Measurements from ENCODE around the gene VPS18. TPM values are rescaled to one million over a fixed set of nuclear protein-coding genes. Genes with fewer than 3 reads are reported as not detected.
A peak's percentile ranks its signal among the peaks of the same experiment; 100 is the strongest.

VPS18 gene
- total RNA-seq, 1 donor from 2014 or later: 36.7 TPM

GRCh38 chr15:40940296-40940801 is 46.1 kb downstream of the VPS18 start:
- DNase-seq (ENCODE audit: extremely low spot score, unreplicated experiment): no peak
- TF ChIP-seq, protein P1, sequence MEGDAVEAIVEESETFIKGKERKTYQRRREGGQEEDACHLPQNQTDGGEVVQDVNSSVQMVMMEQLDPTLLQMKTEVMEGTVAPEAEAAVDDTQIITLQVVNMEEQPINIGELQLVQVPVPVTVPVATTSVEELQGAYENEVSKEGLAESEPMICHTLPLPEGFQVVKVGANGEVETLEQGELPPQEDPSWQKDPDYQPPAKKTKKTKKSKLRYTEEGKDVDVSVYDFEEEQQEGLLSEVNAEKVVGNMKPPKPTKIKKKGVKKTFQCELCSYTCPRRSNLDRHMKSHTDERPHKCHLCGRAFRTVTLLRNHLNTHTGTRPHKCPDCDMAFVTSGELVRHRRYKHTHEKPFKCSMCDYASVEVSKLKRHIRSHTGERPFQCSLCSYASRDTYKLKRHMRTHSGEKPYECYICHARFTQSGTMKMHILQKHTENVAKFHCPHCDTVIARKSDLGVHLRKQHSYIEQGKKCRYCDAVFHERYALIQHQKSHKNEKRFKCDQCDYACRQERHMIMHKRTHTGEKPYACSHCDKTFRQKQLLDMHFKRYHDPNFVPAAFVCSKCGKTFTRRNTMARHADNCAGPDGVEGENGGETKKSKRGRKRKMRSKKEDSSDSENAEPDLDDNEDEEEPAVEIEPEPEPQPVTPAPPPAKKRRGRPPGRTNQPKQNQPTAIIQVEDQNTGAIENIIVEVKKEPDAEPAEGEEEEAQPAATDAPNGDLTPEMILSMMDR (IDR thresholded peaks at IDR 0.05): no peak
- Mint-ChIP-seq H3K36me3 (ENCODE audit: unreplicated experiment) (no peaks in the 10 kb centered on the region), H3K4me1 (ENCODE audit: unreplicated experiment) (peaks cover 29% of the 10 kb centered on the region), H3K4me3 (ENCODE audit: unreplicated experiment) (peak overlapping the region; percentile 4), H3K27ac (ENCODE audit: unreplicated experiment) (peak overlapping the region; percentile 55), H3K9me3 (ENCODE audit: unreplicated experiment) (no peaks in the 10 kb centered on the region), H3K27me3 (ENCODE audit: unreplicated experiment) (no peaks in the 10 kb centered on the region)

GRCh38 chr15:40941068-40941527 is 46.8 kb downstream of the VPS18 start:
- H3K4me1 Mint-ChIP-seq (ENCODE audit: unreplicated experiment): peaks cover 29% of the 10 kb centered on the region
- no peak for DNase-seq (ENCODE audit: extremely low spot score, unreplicated experiment)
- H3K9me3 Mint-ChIP-seq (ENCODE audit: unreplicated experiment): no peaks in the 10 kb centered on the region
- H3K4me3 Mint-ChIP-seq (ENCODE audit: unreplicated experiment): peak overlapping the region; percentile 68
- H3K27me3 Mint-ChIP-seq (ENCODE audit: unreplicated experiment): peaks cover under 1% of the 10 kb centered on the region
- TF ChIP-seq, protein P1 (IDR thresholded peaks at IDR 0.05): no peak
- H3K36me3 Mint-ChIP-seq (ENCODE audit: unreplicated experiment): no peaks in the 10 kb centered on the region
- H3K27ac Mint-ChIP-seq (ENCODE audit: unreplicated experiment): peak overlapping the region; percentile 83

GRCh38 chr15:40941528-40942336 is 47.5 kb downstream of the VPS18 start:
- no peaks in the 10 kb centered on the region for H3K36me3 Mint-ChIP-seq (ENCODE audit: unreplicated experiment)

GRCh38 chr15:40942337-40942854 is 48.1 kb downstream of the VPS18 start:
- DNase-seq (ENCODE audit: extremely low spot score, unreplicated experiment): no peak
- H3K4me1 Mint-ChIP-seq (ENCODE audit: unreplicated experiment): peaks cover 24% of the 10 kb centered on the region
- peak overlapping the region; percentile 10 for H3K27ac Mint-ChIP-seq (ENCODE audit: unreplicated experiment)
- TF ChIP-seq, protein P1 (IDR thresholded peaks at IDR 0.05): no peak
- no peaks in the 10 kb centered on the region for H3K9me3 Mint-ChIP-seq (ENCODE audit: unreplicated experiment)
- H3K4me3 Mint-ChIP-seq (ENCODE audit: unreplicated experiment): peak overlapping the region; percentile 54
- H3K27me3 Mint-ChIP-seq (ENCODE audit: unreplicated experiment): peaks cover 2% of the 10 kb centered on the region
- H3K36me3 Mint-ChIP-seq (ENCODE audit: unreplicated experiment): no peaks in the 10 kb centered on the region

More at GRCh38 chr15:40941528-40942336, 47.5 kb downstream of the VPS18 start:
- peaks cover 29% of the 10 kb centered on the region for H3K4me1 Mint-ChIP-seq (ENCODE audit: unreplicated experiment)
- H3K27me3 Mint-ChIP-seq (ENCODE audit: unreplicated experiment): peaks cover 2% of the 10 kb centered on the region
- peak; percentile 92 for DNase-seq (ENCODE audit: extremely low spot score, unreplicated experiment)
- no peaks in the 10 kb centered on the region for H3K9me3 Mint-ChIP-seq (ENCODE audit: unreplicated experiment)
- H3K4me3 Mint-ChIP-seq (ENCODE audit: unreplicated experiment): peak overlapping the region; percentile 68
- H3K27ac Mint-ChIP-seq (ENCODE audit: unreplicated experiment): peak overlapping the region; percentile 83
- TF ChIP-seq, protein P1 (IDR thresholded peaks at IDR 0.05): peak; percentile 76

DNA sequence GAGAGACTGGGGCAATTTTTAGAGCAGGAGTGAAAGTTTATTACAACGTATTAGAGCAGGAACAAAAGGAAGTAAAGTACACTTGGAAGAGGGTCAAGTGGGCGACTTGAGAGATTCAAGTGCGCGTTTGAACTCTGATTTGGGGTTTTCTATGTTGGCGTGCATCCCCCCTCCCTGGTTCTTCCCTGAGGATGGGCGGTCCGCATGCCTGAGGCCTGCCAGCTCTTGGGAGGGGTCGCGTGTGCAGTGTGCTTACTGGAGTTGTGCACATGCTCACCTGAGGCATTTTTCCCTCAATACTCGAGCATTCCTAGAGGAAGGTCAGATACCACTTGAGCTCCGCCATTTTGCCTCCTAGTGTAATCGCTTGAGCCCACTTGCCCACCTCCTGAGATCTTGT is 48.6 kb downstream of the VPS18 start:
- Mint-ChIP-seq H3K4me3 (ENCODE audit: unreplicated experiment) (peak overlapping the region; percentile 54), H3K9me3 (ENCODE audit: unreplicated experiment) (no peaks in the 10 kb centered on the region), H3K27me3 (ENCODE audit: unreplicated experiment) (peaks cover 2% of the 10 kb centered on the region), H3K36me3 (ENCODE audit: unreplicated experiment) (no peaks in the 10 kb centered on the region), H3K4me1 (ENCODE audit: unreplicated experiment) (peaks cover 24% of the 10 kb centered on the region), H3K27ac (ENCODE audit: unreplicated experiment) (no peak overlapping the region)
- TF ChIP-seq, protein P1 (IDR thresholded peaks at IDR 0.05): no peak
- DNase-seq (ENCODE audit: extremely low spot score, unreplicated experiment): no peak

All from osteocyte (in vitro differentiated cells).